ENCODE results near the gene ZP1.
A peak's percentile ranks its signal among the peaks of the same experiment; 100 is the strongest.

The ZP1 gene

GRCh38 chr11:60910281-60910687 is 42.9 kb downstream of the ZP1 start:
- no peak for DNase-seq (ENCODE audit: low read depth)

- peak; percentile 31 for DNase-seq (ENCODE audit: low read depth)
These were observed 43.5 kb downstream of the ZP1 start for GRCh38 chr11:60910711-60911380.

GRCh38 chr11:60912223-60912850 is 45.0 kb downstream of the ZP1 start:
- DNase-seq (ENCODE audit: low read depth) = no peak

GRCh38 chr11:60912851-60913528 is 45.6 kb downstream of the ZP1 start:
- no peak for DNase-seq (ENCODE audit: low read depth)

GRCh38 chr11:60913793-60914632 is 46.7 kb downstream of the ZP1 start, which contains the start of gene TMEM109:
Gene TMEM109 (plus strand): TSS chr11:60914158. CDS start chr11:60919694, 5,536 bp downstream.
- DNase-seq (ENCODE audit: low read depth) = peak; percentile 91

- peak; percentile 63 for DNase-seq (ENCODE audit: low read depth)
These were observed 47.4 kb downstream of the ZP1 start for GRCh38 chr11:60914633-60915247.

- DNase-seq (ENCODE audit: low read depth) = peak; percentile 83
These were observed 48.0 kb downstream of the ZP1 start for GRCh38 chr11:60915248-60915914.

GRCh38 chr11:60916669-60917206 is 49.4 kb downstream of the ZP1 start:
- DNase-seq (ENCODE audit: low read depth) = no peak

GRCh38 chr11:60917267-60917666 is 49.9 kb downstream of the ZP1 start:
- DNase-seq (ENCODE audit: low read depth) = no peak

- DNase-seq (ENCODE audit: low read depth) = no peak
These were observed 51.1 kb downstream of the ZP1 start for GRCh38 chr11:60918251-60918938.

GRCh38 chr11:60918939-60919265 is 51.6 kb downstream of the ZP1 start:
- DNase-seq (ENCODE audit: low read depth) = peak; percentile 75

GRCh38 chr11:60919320-60919719 is 52.0 kb downstream of the ZP1 start:
- peak; percentile 14 for DNase-seq (ENCODE audit: low read depth)

GRCh38 chr11:60919956-60920355 is 52.6 kb downstream of the ZP1 start:
- DNase-seq (ENCODE audit: low read depth) = no peak

GRCh38 chr11:60921259-60921658 is 53.9 kb downstream of the ZP1 start:
- DNase-seq (ENCODE audit: low read depth) = no peak

- no peak for DNase-seq (ENCODE audit: low read depth)
These were observed 54.5 kb downstream of the ZP1 start for GRCh38 chr11:60921777-60922335.

GRCh38 chr11:60922906-60923305 is 55.6 kb downstream of the ZP1 start:
- DNase-seq (ENCODE audit: low read depth) = no peak

- no peak for DNase-seq (ENCODE audit: low read depth)
These were observed 56.0 kb downstream of the ZP1 start for GRCh38 chr11:60923326-60923725.

GRCh38 chr11:60923800-60924109 is 56.4 kb downstream of the ZP1 start:
- no peak for DNase-seq (ENCODE audit: low read depth)

- peak; percentile 81 for DNase-seq (ENCODE audit: low read depth)
These were observed 57.0 kb downstream of the ZP1 start, which contains the start of gene TMEM132A for GRCh38 chr11:60924110-60924905. Gene TMEM132A (plus strand): TSS chr11:60924460. CDS start chr11:60924634, 174 bp downstream.

All from ELR (cell line).